Measurements from ENCODE around the gene BAZ2B.

The BAZ2B gene

DNA sequence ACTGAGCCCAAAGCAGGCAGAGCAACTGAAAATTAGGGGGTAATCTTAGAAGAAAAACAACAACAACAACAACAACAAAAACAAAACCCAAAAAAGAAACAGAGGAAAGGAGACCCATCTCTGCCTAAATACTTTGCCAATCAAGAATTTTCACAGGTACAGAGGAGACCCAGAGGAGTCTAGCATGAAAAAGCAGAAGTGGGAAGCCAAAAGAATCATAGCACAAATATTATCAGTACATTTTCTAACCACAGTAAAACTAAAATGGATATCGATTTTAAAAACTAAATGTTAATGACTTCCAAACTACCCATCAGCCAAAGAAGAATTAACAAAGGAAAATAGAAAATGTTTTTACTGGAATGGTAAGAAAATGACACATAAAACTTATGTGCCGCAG lies 148.1 kb downstream of the BAZ2B start:
- no peak for DNase-seq
- TF ChIP-seq GATA1 (IDR thresholded peaks at IDR 0.05; ENCODE audit: low read depth, low read length) (no peak), POLR2A (IDR thresholded peaks at IDR 0.05; ENCODE audit: low read length) (no peak)

DNA sequence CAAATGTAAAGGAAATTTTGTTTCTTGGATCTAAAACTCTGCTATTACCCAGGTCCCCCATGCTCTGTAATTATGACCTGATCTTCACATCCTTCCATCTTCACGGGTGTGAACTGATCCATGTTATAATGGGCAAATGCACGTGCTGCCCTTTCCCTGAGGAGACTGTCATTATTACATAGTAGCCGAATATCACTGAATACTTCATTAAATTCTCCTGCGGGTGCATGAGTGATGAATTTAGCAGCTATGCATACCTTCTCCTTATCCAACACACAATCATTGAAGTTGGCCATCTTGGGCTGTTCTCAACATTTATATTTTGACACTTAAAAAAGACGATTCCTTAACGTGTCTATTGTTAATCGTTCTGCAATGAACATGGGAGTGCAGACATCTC lies 153.4 kb downstream of the BAZ2B start:
- no peak for DNase-seq
- TF ChIP-seq POLR2A (IDR thresholded peaks at IDR 0.05; ENCODE audit: low read length) (no peak), GATA1 (IDR thresholded peaks at IDR 0.05; ENCODE audit: low read depth, low read length) (no peak)

- TF ChIP-seq POLR2A (IDR thresholded peaks at IDR 0.05; ENCODE audit: low read length) = no peak
- TF ChIP-seq GATA1 (IDR thresholded peaks at IDR 0.05; ENCODE audit: low read depth, low read length) = no peak
- DNase-seq = no peak
These were observed 154.1 kb downstream of the BAZ2B start for GRCh38 chr2:159462201-159462785.

DNA sequence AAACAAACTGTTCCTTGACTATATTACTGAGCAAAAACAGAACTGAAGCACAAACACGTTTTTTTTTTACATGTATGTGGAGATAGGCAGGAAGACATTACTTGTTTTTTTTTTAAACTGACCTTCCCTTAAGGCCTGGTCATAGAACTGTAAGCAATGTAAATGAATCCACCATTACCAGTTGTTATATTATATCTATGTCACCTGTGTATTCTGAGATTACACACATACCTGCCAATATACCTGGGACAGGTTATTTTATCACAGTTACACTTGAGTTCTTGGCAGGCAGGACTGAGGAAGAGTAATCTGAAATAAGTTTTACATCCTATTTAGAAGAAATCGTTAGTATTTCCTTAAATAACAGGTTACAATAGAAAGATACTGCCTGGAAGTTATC lies 155.3 kb downstream of the BAZ2B start:
- TF ChIP-seq POLR2A (IDR thresholded peaks at IDR 0.05; ENCODE audit: low read length) (no peak), GATA1 (IDR thresholded peaks at IDR 0.05; ENCODE audit: low read depth, low read length) (no peak)
- no peak for DNase-seq

GRCh38 chr2:159460227-159460626 lies 156.1 kb downstream of the BAZ2B start:
- DNase-seq = no peak
- TF ChIP-seq POLR2A (IDR thresholded peaks at IDR 0.05; ENCODE audit: low read length) (no peak), GATA1 (IDR thresholded peaks at IDR 0.05; ENCODE audit: low read depth, low read length) (no peak)

DNA sequence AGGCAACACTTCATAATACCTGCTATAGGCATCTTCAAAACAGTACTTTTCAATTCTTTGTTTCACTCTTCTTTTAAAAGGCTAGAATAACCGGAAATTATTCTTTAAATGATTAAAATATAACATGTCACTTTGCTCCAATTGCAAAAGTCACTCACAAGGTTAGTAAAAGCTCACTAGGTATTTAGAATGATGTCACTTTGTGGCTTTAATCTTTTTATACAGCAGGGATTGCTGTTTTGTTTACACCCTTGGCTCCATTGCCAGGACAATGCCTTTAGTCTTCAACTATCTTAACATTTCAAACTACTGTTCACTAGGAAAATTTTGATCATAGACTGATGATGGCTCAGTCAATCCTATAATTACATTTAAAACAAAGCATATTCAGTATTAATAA lies 157.1 kb downstream of the BAZ2B start:
- DNase-seq = peak; percentile 4 to 8
- TF ChIP-seq GATA1 (IDR thresholded peaks at IDR 0.05; ENCODE audit: low read depth, low read length) (no peak), POLR2A (IDR thresholded peaks at IDR 0.05; ENCODE audit: low read length) (no peak)

GRCh38 chr2:159457589-159457988 lies 158.8 kb downstream of the BAZ2B start:
- TF ChIP-seq GATA1 (IDR thresholded peaks at IDR 0.05; ENCODE audit: low read depth, low read length) (no peak), POLR2A (IDR thresholded peaks at IDR 0.05; ENCODE audit: low read length) (no peak)
- no peak for DNase-seq

DNA sequence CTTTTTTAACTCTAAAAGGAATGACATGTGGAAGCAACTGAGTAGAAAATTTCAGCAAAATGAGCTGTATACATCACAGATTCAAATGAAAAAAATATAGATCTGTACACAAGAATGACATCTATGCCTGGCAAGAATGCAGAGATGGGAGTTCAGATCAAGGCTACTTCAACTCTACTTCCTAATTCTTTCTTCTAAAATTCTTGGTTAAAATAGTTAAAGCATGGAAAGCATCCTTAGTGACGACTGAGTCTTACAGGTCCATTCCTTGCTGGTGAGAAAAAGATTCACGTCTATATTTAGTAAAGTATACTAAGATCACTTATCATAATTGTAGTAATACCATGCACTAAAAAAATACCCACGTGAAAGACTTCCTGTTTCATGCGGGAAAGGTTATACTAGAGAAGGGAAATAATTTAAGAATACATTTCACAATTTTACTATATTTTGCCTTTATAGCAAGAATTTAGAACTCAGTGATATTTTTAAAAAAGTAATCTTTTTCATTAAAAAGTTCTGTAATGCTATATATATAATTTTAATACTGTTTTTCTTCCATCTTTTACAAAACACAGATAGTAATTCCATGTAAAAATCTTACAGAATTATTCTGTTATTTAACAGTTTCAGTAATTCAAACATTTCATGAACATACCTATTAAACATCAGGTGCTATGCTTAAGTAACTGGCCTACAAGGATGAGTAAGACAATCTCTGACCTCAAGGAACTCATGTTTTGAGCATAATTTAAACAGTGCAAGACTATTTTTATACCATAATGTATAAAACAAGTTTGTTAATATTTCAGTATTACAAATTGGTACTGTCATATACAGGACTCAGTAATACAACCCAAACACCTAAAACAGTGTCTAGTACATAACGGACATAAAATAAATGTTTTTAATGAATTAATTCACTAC lies 159.6 kb downstream of the BAZ2B start:
- DNase-seq = peak in 1 of 2 experiments; percentile 16
- TF ChIP-seq POLR2A (IDR thresholded peaks at IDR 0.05; ENCODE audit: low read length) (no peak), GATA1 (IDR thresholded peaks at IDR 0.05; ENCODE audit: low read depth, low read length) (no peak)

DNA sequence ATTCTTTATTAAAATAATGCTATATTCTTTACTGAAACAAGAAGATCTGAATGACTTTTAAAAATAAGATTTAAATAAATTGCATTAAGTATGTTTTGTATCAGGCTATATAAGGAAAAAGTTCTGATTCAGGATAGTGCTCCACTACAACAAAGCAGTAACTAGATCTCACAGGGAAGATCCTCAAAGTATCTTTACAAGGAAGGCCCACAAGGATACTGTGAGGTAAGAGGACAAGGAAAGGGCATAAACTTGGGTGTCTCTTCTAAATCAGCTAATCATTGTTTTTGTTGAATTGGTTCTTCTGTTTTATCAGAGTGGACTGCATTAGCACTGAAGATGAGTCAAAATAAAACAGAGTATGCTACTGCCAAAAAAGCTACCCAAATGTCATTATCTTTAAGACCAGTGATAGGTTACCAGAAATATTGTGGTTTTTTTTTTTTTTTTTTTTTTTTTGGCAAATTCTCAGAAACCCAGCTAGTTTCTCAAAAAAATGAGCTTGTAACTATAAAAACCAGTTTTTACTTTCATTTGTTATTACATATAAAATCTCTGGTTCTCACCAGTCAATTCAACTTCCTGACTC lies 160.9 kb downstream of the BAZ2B start:
- DNase-seq = peak; percentile 76 to 84
- TF ChIP-seq POLR2A (IDR thresholded peaks at IDR 0.05; ENCODE audit: low read length) (no peak), GATA1 (IDR thresholded peaks at IDR 0.05; ENCODE audit: low read depth, low read length) (no peak)

GRCh38 chr2:159454185-159454584 lies 162.2 kb downstream of the BAZ2B start:
- peak in 1 of 2 experiments; percentile 26 for DNase-seq
- TF ChIP-seq GATA1 (IDR thresholded peaks at IDR 0.05; ENCODE audit: low read depth, low read length) = no peak

DNA sequence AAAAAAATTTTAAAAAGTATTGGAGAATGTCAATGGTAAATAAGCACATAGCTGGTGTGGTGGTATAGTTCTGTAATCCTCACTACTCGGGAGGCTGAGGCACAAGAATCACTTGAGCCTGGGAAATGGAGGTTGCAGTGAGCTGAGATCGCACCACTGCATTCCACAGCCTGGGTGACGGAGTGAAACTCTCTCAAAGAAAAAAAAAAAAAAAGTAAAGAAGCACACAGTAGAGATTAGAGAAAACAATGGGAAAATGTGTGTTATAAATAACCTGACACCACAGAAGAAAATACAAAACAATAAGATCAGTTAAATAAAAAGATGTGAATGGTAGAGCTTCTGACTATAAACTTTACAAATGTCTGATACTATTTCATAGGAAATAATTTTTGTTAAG lies 166.2 kb downstream of the BAZ2B start:
- no peak for DNase-seq

DNA sequence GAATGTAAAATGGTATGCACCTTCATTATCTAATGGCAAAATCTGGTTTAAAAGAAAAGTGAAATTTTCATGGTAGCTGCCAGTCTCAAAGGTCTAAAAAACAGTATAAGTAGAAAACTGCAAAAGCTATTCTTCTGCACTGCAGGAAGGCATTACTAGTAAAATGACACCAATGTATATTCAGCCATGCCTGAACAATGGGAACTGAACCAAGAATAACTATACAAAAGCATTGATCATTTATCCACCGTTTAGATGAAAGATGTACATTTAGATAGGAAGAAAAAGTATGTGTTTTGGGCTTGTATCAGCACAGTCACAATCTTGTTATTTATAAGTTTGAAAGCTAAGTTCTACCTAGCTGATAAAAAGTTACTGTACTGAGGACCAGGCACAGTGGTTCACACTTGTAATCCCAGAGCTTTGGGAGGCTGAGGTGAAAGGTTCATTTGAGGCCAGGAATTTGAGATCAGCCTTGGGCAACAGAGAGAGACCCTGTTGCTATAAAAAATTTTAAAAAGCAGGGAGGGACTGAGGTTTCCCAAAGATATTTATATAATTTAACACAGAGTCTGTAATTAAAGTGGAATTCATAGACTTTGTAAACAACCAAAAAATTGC lies 166.7 kb downstream of the BAZ2B start:
- no peak for TF ChIP-seq GATA1 (IDR thresholded peaks at IDR 0.05; ENCODE audit: low read depth, low read length)
- TF ChIP-seq POLR2A (IDR thresholded peaks at IDR 0.05; ENCODE audit: low read length) = no peak
- no peak for DNase-seq

More for the DNA sequence above, 166.2 kb downstream of the BAZ2B start:
- no peak for TF ChIP-seq POLR2A (IDR thresholded peaks at IDR 0.05; ENCODE audit: low read length)
- no peak for TF ChIP-seq GATA1 (IDR thresholded peaks at IDR 0.05; ENCODE audit: low read depth, low read length)

DNA sequence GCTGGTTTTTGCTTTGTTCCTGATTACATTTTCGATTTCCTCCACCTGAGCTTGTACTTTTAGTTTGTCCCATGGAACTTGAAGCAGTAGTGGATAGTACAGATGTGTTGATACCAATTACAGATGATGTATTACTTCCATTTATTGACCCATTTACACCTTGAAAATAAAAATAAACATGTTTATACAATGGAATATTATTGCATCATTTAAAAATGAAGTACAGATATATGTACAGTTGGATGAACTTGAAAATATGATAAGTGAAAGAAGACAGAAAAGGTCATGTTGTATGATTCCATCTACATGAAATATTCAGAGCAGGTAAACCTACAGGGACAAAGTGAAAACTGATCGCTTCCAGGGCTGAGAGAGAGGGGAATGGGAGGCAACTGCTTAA lies 169.5 kb downstream of the BAZ2B start:
- DNase-seq = no peak
- no peak for TF ChIP-seq POLR2A (IDR thresholded peaks at IDR 0.05; ENCODE audit: low read length)
- TF ChIP-seq GATA1 (IDR thresholded peaks at IDR 0.05; ENCODE audit: low read depth, low read length) = no peak

DNA sequence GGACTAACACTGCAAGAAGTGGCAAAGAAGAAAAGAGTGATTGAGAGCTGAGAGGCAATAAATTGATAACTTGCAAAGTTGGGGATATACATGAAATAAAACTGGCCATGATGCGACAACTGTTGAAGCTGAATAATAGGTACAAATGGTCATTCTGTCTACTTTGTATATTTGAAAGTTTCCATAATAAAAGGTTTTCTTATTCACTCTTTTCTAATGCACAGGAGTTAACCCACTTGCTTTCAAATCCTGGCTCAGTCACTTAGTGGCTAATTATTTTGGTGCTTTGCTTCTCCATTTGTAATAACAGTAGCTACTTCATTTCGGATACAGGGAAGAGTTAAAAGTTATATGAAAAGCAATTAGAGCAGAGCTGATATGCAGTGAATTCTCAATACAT lies 170.1 kb downstream of the BAZ2B start:
- peak in 1 of 2 experiments; percentile 20 for DNase-seq
- TF ChIP-seq GATA1 (IDR thresholded peaks at IDR 0.05; ENCODE audit: low read depth, low read length) (no peak), POLR2A (IDR thresholded peaks at IDR 0.05; ENCODE audit: low read length) (no peak)

Data from erythroblast (primary cell).